ENCODE measurements around the gene TBK1. TPM values are rescaled to one million over a fixed set of nuclear protein-coding genes. Genes with fewer than 3 reads are reported as not detected.

TBK1 gene
- total RNA-seq, 1 experiment from 2014 or later = 32.4 TPM

DNA sequence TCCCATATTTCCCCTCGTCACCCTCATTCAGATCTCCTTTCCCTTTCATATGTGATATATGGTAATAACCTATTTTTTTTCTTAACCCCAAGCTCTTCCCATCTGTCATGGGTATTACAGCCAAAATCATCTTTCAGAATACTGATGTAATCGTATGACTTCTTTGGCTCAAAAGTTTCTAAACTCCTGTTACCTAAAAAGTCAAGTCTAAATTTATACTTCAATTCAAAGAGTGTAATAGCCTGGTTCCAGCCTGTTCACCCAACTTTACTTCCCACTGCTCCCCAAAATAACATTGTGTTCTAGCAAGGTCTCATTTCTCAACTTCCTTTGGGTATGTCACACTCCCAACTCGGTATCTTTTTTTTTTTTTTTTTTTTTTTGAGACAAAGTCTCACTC, 48.5 kb downstream of the TBK1 start:
- TF ChIP-seq, protein P1, sequence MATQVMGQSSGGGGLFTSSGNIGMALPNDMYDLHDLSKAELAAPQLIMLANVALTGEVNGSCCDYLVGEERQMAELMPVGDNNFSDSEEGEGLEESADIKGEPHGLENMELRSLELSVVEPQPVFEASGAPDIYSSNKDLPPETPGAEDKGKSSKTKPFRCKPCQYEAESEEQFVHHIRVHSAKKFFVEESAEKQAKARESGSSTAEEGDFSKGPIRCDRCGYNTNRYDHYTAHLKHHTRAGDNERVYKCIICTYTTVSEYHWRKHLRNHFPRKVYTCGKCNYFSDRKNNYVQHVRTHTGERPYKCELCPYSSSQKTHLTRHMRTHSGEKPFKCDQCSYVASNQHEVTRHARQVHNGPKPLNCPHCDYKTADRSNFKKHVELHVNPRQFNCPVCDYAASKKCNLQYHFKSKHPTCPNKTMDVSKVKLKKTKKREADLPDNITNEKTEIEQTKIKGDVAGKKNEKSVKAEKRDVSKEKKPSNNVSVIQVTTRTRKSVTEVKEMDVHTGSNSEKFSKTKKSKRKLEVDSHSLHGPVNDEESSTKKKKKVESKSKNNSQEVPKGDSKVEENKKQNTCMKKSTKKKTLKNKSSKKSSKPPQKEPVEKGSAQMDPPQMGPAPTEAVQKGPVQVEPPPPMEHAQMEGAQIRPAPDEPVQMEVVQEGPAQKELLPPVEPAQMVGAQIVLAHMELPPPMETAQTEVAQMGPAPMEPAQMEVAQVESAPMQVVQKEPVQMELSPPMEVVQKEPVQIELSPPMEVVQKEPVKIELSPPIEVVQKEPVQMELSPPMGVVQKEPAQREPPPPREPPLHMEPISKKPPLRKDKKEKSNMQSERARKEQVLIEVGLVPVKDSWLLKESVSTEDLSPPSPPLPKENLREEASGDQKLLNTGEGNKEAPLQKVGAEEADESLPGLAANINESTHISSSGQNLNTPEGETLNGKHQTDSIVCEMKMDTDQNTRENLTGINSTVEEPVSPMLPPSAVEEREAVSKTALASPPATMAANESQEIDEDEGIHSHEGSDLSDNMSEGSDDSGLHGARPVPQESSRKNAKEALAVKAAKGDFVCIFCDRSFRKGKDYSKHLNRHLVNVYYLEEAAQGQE (IDR thresholded peaks at IDR 0.05; ENCODE audit: insufficient read depth in 1 of 2, low read depth in 2 of 2, low read length in 1 of 2) = no peak
- TF ChIP-seq SIN3A (IDR thresholded peaks at IDR 0.05; ENCODE audit: borderline replicate concordance, insufficient read depth, low read depth, low read length) (no peak), POLR2AphosphoS5 (IDR thresholded peaks at IDR 0.05; ENCODE audit: low read depth, low read length) (no peak), CTCF (IDR thresholded peaks at IDR 0.05) (no peak), TCF7L2 (IDR thresholded peaks at IDR 0.05; ENCODE audit: low read depth, low read length) (no peak)
- ChIA-PET CTCF (no interaction called here), POLR2A (interaction anchor here (0.7 kb wide), 1 partner anchor 191 kb away, joined by 4 read pairs; no protein-coding TSS in a partner anchor)
- Histone ChIP-seq H3K27me3 (ENCODE audit: control insufficient read depth, insufficient read depth, low read length) (no peaks in the 10 kb centered on the region), H3K36me3 (ENCODE audit: control insufficient read depth, insufficient read depth, low read length) (peaks cover 31% of the 10 kb centered on the region), H3K27ac (ENCODE audit: low read length) (no peak overlapping the region), H3K4me3 (ENCODE audit: low read depth in 2 of 2, low read length in 2 of 2) (no peak overlapping the region), H3K4me1 (ENCODE audit: control insufficient read depth, insufficient read depth, low read length) (no peaks in the 10 kb centered on the region), H3K9me3 (ENCODE audit: control insufficient read depth, insufficient read depth, low read depth, low read length) (no peaks in the 10 kb centered on the region)
- DNase-seq (ENCODE audit: low read depth, low spot score) = no peak
- BruUV-seq (replicated peaks) = no TSS peak
- in situ Hi-C loops (cut with HindIII; ENCODE audit: low pct_unique_long_range_greater_than_20kb, low sequenced_read_pairs) = no loop called here
- intact Hi-C loops (cut with micrococcal nuclease; ENCODE audit: unreplicated experiment) = no loop called here
- ATAC-seq = no peak

DNA sequence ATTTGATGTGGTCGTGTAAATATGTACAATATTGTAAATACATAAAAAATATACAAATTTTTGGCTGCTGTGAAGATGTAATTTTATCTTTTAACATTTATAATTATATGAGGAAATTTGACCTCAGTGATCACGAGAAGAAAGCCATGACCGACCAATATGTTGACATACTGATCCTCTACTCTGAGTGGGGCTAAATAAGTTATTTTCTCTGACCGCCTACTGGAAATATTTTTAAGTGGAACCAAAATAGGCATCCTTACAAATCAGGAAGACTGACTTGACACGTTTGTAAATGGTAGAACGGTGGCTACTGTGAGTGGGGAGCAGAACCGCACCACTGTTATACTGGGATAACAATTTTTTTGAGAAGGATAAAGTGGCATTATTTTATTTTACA, 49.6 kb downstream of the TBK1 start:
- POLR2A ChIA-PET = no interaction called here
- in situ Hi-C loops (cut with HindIII; ENCODE audit: low pct_unique_long_range_greater_than_20kb, low sequenced_read_pairs) = no loop called here

More for the DNA sequence above, 49.6 kb downstream of the TBK1 start:
- TF ChIP-seq POLR2AphosphoS5 (IDR thresholded peaks at IDR 0.05; ENCODE audit: low read depth, low read length) (no peak), CTCF (IDR thresholded peaks at IDR 0.05) (no peak), SIN3A (IDR thresholded peaks at IDR 0.05; ENCODE audit: borderline replicate concordance, insufficient read depth, low read depth, low read length) (no peak), TCF7L2 (IDR thresholded peaks at IDR 0.05; ENCODE audit: low read depth, low read length) (no peak)
- TF ChIP-seq, protein P1 (IDR thresholded peaks at IDR 0.05; ENCODE audit: insufficient read depth in 1 of 2, low read depth in 2 of 2, low read length in 1 of 2) = no peak
- DNase-seq (ENCODE audit: low read depth, low spot score) (no peak), ATAC-seq (no peak)
- H3K4me1 ChIP-seq (ENCODE audit: control insufficient read depth, insufficient read depth, low read length) = no peaks in the 10 kb centered on the region
- peaks cover 21% of the 10 kb centered on the region for H3K36me3 ChIP-seq (ENCODE audit: control insufficient read depth, insufficient read depth, low read length)
- BruUV-seq (replicated peaks) = TSS peak; percentile 66
- CTCF ChIA-PET = no interaction called here
- H3K4me3 ChIP-seq (ENCODE audit: low read depth in 2 of 2, low read length in 2 of 2) = no peak overlapping the region
- no peak overlapping the region for H3K27ac ChIP-seq (ENCODE audit: low read length)
- intact Hi-C loops (cut with micrococcal nuclease; ENCODE audit: unreplicated experiment) = no loop called here
- H3K9me3 ChIP-seq (ENCODE audit: control insufficient read depth, insufficient read depth, low read depth, low read length) = no peaks in the 10 kb centered on the region
- H3K27me3 ChIP-seq (ENCODE audit: control insufficient read depth, insufficient read depth, low read length) = no peaks in the 10 kb centered on the region

All from Panc1 (cell line).